Natural killer cell (primary cell): Measurements from ENCODE around the gene KIF5B. TPM values are rescaled to one million over a fixed set of nuclear protein-coding genes. Genes with fewer than 3 reads are reported as not detected.

Experiments used
- ATAC-seq, 3 donors: fragments of 150-1000 bp in 2 of 3; fragments of 200-7000 bp in 1 of 3; cut with Tn5 transposase; 1 replicate in 1 of 3; 2 replicates in 2 of 3; pipeline ENCODE4 v1.10.0; 2021; ENCODE audit warnings: mild to moderate bottlenecking in 2 of 3, moderate library complexity in 2 of 3
- DNase-seq, 2 donors: peaks; one replicate each; pipeline versions ENCODE4 v3.0.0 to v3.0.0-alpha.2; 2013 to 2021; ENCODE audit warnings: mixed read lengths in 1 of 2
- H3K27ac ChIP-seq: one replicate; pipeline ENCODE4 v1.5.1; 2013; ENCODE audit warnings: mild to moderate bottlenecking, low read length
- H3K27me3 ChIP-seq: one replicate; pipeline ENCODE4 v1.6.1; 2013; ENCODE audit warnings: low read length; ENCODE audit not compliant: control insufficient read depth, insufficient read depth
- H3K36me3 ChIP-seq: one replicate; pipeline ENCODE4 v1.6.1; 2013; ENCODE audit warnings: low read length; ENCODE audit not compliant: control insufficient read depth, insufficient read depth
- H3K4me1 ChIP-seq: one replicate; pipeline ENCODE4 v1.6.1; 2013; ENCODE audit warnings: low read length; ENCODE audit not compliant: control insufficient read depth, insufficient read depth
- H3K4me3 ChIP-seq: one replicate; pipeline ENCODE4 v1.5.1; 2013; ENCODE audit warnings: low read length
- H3K9me3 ChIP-seq: one replicate; pipeline ENCODE4 v1.6.1; 2013; ENCODE audit warnings: low read length; ENCODE audit not compliant: control insufficient read depth, insufficient read depth
- H3K27ac Mint-ChIP-seq, 2 donors: one replicate each; pipeline ENCODE4 v1.8.0; 2022; ENCODE audit warnings: mild to moderate bottlenecking in 2 of 2, mixed read lengths in 2 of 2, moderate library complexity in 1 of 2
- H3K27me3 Mint-ChIP-seq, 2 donors: one replicate each; pipeline ENCODE4 v1.8.0; 2022; ENCODE audit warnings: low read depth in 2 of 2, mixed read lengths in 2 of 2
- H3K36me3 Mint-ChIP-seq: one replicate; pipeline ENCODE4 v1.8.0; 2022; ENCODE audit warnings: mixed read lengths
- H3K4me1 Mint-ChIP-seq, 2 donors: one replicate each; pipeline ENCODE4 v1.8.0; 2022; ENCODE audit warnings: mixed read lengths in 2 of 2
- H3K4me3 Mint-ChIP-seq: one replicate; pipeline ENCODE4 v1.8.0; 2022; ENCODE audit warnings: mild to moderate bottlenecking, moderate library complexity, mixed read lengths
- H3K9me3 Mint-ChIP-seq, 2 donors: one replicate each; pipeline ENCODE4 v1.8.0; 2022; ENCODE audit warnings: mixed read lengths in 2 of 2
- CTCF ChIP-seq: fragments of 200-600 bp; IDR thresholded peaks from one replicate; pipeline ENCODE4 v1.8.0; 2022; ENCODE audit warnings: antibody characterized with exemption
- WGBS: methylation state at CpG from one replicate; pipeline ENCODE4 v1.1.7; 2013; ENCODE audit warnings: missing lambda C conversion rate; ENCODE audit not compliant: insufficient coverage; 5-methylcytosine and 5-hydroxymethylcytosine counted together
- intact Hi-C: fragments of 100-400 bp; cut with micrococcal nuclease; formaldehyde crosslinking; loops from one replicate; pipeline ENCODE4 v1.14.2; 2022
- total RNA-seq, 4 donors: library from RNA; stranded (reverse); fragments of 120-200 nt in 1 of 4; gene quantifications; one replicate each; pipeline versions ENCODE4 v1.2.3 to v1.2.4, GENCODE V29; 2013 to 2022

Gene KIF5B
- total RNA-seq, 3 donors from 2014 or later (not counting 1 experiment from before 2014, with no cell fraction given) = 51.0 to 64.2 (median 61.1) TPM

- Histone ChIP-seq H3K36me3 (peaks cover 56% of the 10 kb centered on the region), H3K4me3 (no peak overlapping the region), H3K9me3 (no peaks in the 10 kb centered on the region), H3K4me1 (peaks cover 12% of the 10 kb centered on the region), H3K27ac (no peak overlapping the region), H3K27me3 (no peaks in the 10 kb centered on the region)
- H3K4me3 Mint-ChIP-seq = peak overlapping the region; percentile 7
- TF ChIP-seq CTCF = no peak
- H3K27ac Mint-ChIP-seq = peak overlapping the region; percentile 70 to 72
- no peaks in the 10 kb centered on the region for H3K27me3 Mint-ChIP-seq
- H3K4me1 Mint-ChIP-seq = peaks cover 57 to 65% of the 10 kb centered on the region in 2 donors
- no peaks in the 10 kb centered on the region for H3K9me3 Mint-ChIP-seq
- intact Hi-C loops = loop anchor here (2.0 kb wide), 1 partner anchor 13 kb away; no protein-coding TSS in a partner anchor
- 67% methylated on average over 1 of the region's 1 CpG for WGBS
- peaks cover 12% of the 10 kb centered on the region for H3K36me3 Mint-ChIP-seq
- no peak for ATAC-seq
- no peak for DNase-seq
Measured at GRCh38 chr10:32041290-32042028, 14.8 kb downstream of the KIF5B start.

- no peak for ATAC-seq
- H3K36me3 Mint-ChIP-seq = peaks cover 13% of the 10 kb centered on the region
Measured at GRCh38 chr10:32039734-32040133, 16.5 kb downstream of the KIF5B start.

GRCh38 chr10:32038777-32039176 lies 17.4 kb downstream of the KIF5B start:
- 80% methylated on average over 1 of the region's 3 CpGs for WGBS
- no peak for ATAC-seq
- Histone ChIP-seq H3K27me3 (no peaks in the 10 kb centered on the region), H3K27ac (no peak overlapping the region), H3K9me3 (no peaks in the 10 kb centered on the region), H3K4me1 (peaks cover 5% of the 10 kb centered on the region), H3K4me3 (no peak overlapping the region), H3K36me3 (peaks cover 60% of the 10 kb centered on the region)
- no peak overlapping the region for H3K4me3 Mint-ChIP-seq
- intact Hi-C loops = no loop called here
- H3K9me3 Mint-ChIP-seq = no peaks in the 10 kb centered on the region
- no peak for DNase-seq
- no peak overlapping the region for H3K27ac Mint-ChIP-seq
- peaks cover 23% of the 10 kb centered on the region for H3K36me3 Mint-ChIP-seq
- H3K4me1 Mint-ChIP-seq = peaks cover 30 to 38% of the 10 kb centered on the region in 2 donors
- no peak for TF ChIP-seq CTCF
- H3K27me3 Mint-ChIP-seq = no peaks in the 10 kb centered on the region

More at GRCh38 chr10:32039734-32040133, 16.5 kb downstream of the KIF5B start:
- Histone ChIP-seq H3K27me3 (no peaks in the 10 kb centered on the region), H3K36me3 (peaks cover 60% of the 10 kb centered on the region), H3K27ac (no peak overlapping the region), H3K4me3 (no peak overlapping the region), H3K4me1 (peaks cover 12% of the 10 kb centered on the region), H3K9me3 (no peaks in the 10 kb centered on the region)
- H3K27ac Mint-ChIP-seq = peak overlapping the region in 1 of 2 donors; percentile 70
- TF ChIP-seq CTCF = no peak
- no peak for DNase-seq
- peak overlapping the region; percentile 31 for H3K4me3 Mint-ChIP-seq
- intact Hi-C loops = loop anchor here (2.0 kb wide), 1 partner anchor 15 kb away; no protein-coding TSS in a partner anchor
- peaks cover 40 to 48% of the 10 kb centered on the region in 2 donors for H3K4me1 Mint-ChIP-seq
- H3K9me3 Mint-ChIP-seq = no peaks in the 10 kb centered on the region
- H3K27me3 Mint-ChIP-seq = no peaks in the 10 kb centered on the region
- no CpG with 5 or more reads among the region's 1 CpG for WGBS
